Measurements from ENCODE around the gene SORBS1. TPM values are rescaled to one million over a fixed set of nuclear protein-coding genes. Genes with fewer than 3 reads are reported as not detected.

Gene SORBS1
- total and polyA plus RNA-seq, 9 of the 15 experiments (the other 6 are each of a cell fraction or from before 2014, with no cell fraction given), result 2.0 to 13.3 (median 6.5) TPM

GRCh38 chr10:95314192-95314918, 246.8 kb downstream of the SORBS1 start:
- ChIA-PET CTCF (ENCODE audit: low intra/inter-chr PET ratio) (no interaction called here), POLR2A (no interaction called here)
- intact Hi-C loops (cut with micrococcal nuclease) (no loop called here), in situ Hi-C loops (cut with MboI) (no loop called here)
- ATAC-seq (peak; percentile 58), DNase-seq (ENCODE audit: extremely low read depth in 1 of 4, low spot score in 3 of 4) (no peak), FAIRE-seq (peak; percentile 73)
- Histone ChIP-seq H3K4me2 (ENCODE audit: insufficient read depth, low read length) (no peak overlapping the region), H3K36me3 (ENCODE audit: control insufficient read depth, insufficient read depth, low read length) (no peaks in the 10 kb centered on the region), H3K27ac (ENCODE audit: extremely low read depth, low read depth, low read length) (no peak overlapping the region), H3K9me1 (ENCODE audit: control insufficient read depth, insufficient read depth, low read length) (no peaks in the 10 kb centered on the region), H4K20me1 (replicated peaks; ENCODE audit: control insufficient read depth, insufficient read depth, low read length) (no peaks in the 10 kb centered on the region), H3K4me3 (no peak overlapping the region), H3K4me1 (replicated peaks in 1 of 2; ENCODE audit: control insufficient read depth in 2 of 2, insufficient read depth in 2 of 2, low read length in 2 of 2) (peaks cover under 1 to 35% of the 10 kb centered on the region in 2 experiments; a peak in 3 of 5 replicates), H2AFZ (ENCODE audit: low read depth, low read length) (no peak overlapping the region), H3K27me3 (ENCODE audit: control insufficient read depth in 2 of 2, insufficient read depth in 2 of 2, low read length in 2 of 2) (no peaks in the 10 kb centered on the region), H3K79me2 (ENCODE audit: control insufficient read depth, insufficient read depth, low read length) (no peaks in the 10 kb centered on the region), H3K9me3 (replicated peaks; ENCODE audit: control insufficient read depth, insufficient read depth, low read depth, low read length) (no peaks in the 10 kb centered on the region), H3K9ac (ENCODE audit: insufficient read depth in 1 of 2, low read depth in 2 of 2, low read length in 2 of 2) (no peak overlapping the region; a peak in 1 of 4 replicates)
- BruUV-seq (replicated peaks), result no TSS peak
- 17% methylated on average over 2 of the region's 4 CpGs for WGBS (ENCODE audit: insufficient coverage, low coverage, missing lambda C conversion rate)
- TF ChIP-seq FOXA1 (IDR thresholded peaks at IDR 0.05; ENCODE audit: borderline replicate concordance) (no peak), TEAD4 (IDR thresholded peaks at IDR 0.05; ENCODE audit: low read length) (0 out of 2 replicates have a peak, but pooled peaks have one; percentile 15), TEAD4 (CRISPR knock-in tag; IDR thresholded peaks at IDR 0.05; ENCODE audit: borderline replicate concordance) (no peak), CBFA2T3 (IDR thresholded peaks at IDR 0.05) (0 out of 2 replicates have a peak, but pooled peaks have one; percentile 12), TCF3 (CRISPR knock-in tag; IDR thresholded peaks at IDR 0.05) (peak; percentile 43; the same call in 1 of the 2 replicates), MTF1 (CRISPR knock-in tag; IDR thresholded peaks at IDR 0.05; ENCODE audit: borderline replicate concordance) (no peak), ZNF347 (CRISPR knock-in tag; IDR thresholded peaks at IDR 0.05; ENCODE audit: low read depth) (no peak), SMARCC2 (IDR thresholded peaks at IDR 0.05; ENCODE audit: low read depth) (no peak)
